Measurements from ENCODE around the gene ACSBG1.

ACSBG1 gene

DNA sequence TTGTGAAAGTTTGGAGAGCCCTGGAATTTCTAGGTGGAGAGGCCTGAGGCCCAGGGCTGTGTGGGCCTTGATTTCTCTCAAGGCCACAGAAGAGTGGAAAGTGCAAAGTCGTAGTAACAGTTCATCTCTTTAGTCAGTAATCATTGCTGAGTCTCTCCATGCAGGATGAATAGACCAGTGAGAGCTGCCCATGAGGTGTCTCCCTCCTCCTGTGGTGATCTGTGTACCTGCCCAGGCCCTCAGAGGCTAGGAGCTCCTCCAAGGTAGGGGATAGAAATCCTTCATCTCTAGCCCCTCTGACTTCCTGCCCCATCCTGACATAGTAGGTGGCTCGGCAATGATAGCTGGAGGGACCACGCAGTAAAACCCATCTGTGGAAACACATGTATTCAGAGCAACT is 92.0 kb downstream of the ACSBG1 start:
- TF ChIP-seq FOXP2 (optimal IDR thresholded peaks at IDR 0.05; ENCODE audit: borderline replicate concordance, extremely low read depth, extremely low read length, insufficient read depth) (no peak), POLR2AphosphoS5 (IDR thresholded peaks at IDR 0.05; ENCODE audit: low read depth, low read length) (no peak), SIN3A (IDR thresholded peaks at IDR 0.05; ENCODE audit: borderline replicate concordance, insufficient read depth, low read length) (no peak), TAF1 (IDR thresholded peaks at IDR 0.05; ENCODE audit: borderline replicate concordance, insufficient read depth, low read length) (no peak)
- TF ChIP-seq, protein P1, sequence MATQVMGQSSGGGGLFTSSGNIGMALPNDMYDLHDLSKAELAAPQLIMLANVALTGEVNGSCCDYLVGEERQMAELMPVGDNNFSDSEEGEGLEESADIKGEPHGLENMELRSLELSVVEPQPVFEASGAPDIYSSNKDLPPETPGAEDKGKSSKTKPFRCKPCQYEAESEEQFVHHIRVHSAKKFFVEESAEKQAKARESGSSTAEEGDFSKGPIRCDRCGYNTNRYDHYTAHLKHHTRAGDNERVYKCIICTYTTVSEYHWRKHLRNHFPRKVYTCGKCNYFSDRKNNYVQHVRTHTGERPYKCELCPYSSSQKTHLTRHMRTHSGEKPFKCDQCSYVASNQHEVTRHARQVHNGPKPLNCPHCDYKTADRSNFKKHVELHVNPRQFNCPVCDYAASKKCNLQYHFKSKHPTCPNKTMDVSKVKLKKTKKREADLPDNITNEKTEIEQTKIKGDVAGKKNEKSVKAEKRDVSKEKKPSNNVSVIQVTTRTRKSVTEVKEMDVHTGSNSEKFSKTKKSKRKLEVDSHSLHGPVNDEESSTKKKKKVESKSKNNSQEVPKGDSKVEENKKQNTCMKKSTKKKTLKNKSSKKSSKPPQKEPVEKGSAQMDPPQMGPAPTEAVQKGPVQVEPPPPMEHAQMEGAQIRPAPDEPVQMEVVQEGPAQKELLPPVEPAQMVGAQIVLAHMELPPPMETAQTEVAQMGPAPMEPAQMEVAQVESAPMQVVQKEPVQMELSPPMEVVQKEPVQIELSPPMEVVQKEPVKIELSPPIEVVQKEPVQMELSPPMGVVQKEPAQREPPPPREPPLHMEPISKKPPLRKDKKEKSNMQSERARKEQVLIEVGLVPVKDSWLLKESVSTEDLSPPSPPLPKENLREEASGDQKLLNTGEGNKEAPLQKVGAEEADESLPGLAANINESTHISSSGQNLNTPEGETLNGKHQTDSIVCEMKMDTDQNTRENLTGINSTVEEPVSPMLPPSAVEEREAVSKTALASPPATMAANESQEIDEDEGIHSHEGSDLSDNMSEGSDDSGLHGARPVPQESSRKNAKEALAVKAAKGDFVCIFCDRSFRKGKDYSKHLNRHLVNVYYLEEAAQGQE (IDR thresholded peaks at IDR 0.05; ENCODE audit: insufficient read depth in 1 of 2, low read depth in 2 of 2, low read length in 2 of 2): no peak

DNA sequence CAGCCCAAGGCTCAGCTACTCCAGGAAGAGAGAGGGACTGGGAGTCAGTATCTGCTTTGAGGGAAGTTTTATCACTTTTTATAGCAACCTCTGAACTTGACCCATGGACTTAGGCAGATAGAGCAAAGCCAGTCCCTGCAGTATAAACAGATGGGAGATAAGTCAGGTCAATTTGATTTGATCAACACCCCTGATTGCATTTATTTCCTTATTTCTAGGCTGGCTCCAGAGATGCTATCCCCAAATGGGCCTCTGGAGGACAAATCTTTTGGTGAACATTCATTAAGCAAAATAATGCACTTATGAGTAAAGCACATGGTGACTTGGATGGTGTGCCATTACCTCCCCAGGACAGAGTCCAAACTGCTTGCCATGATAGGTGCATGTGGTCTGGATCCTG is 94.1 kb downstream of the ACSBG1 start:
- TF ChIP-seq SIN3A (IDR thresholded peaks at IDR 0.05; ENCODE audit: borderline replicate concordance, insufficient read depth, low read length): no peak
- TF ChIP-seq, protein P1 (IDR thresholded peaks at IDR 0.05; ENCODE audit: insufficient read depth in 1 of 2, low read depth in 2 of 2, low read length in 2 of 2): no peak
- TF ChIP-seq TAF1 (IDR thresholded peaks at IDR 0.05; ENCODE audit: borderline replicate concordance, insufficient read depth, low read length): no peak
- TF ChIP-seq POLR2AphosphoS5 (IDR thresholded peaks at IDR 0.05; ENCODE audit: low read depth, low read length): no peak
- no peak for TF ChIP-seq FOXP2 (optimal IDR thresholded peaks at IDR 0.05; ENCODE audit: borderline replicate concordance, extremely low read depth, extremely low read length, insufficient read depth)

DNA sequence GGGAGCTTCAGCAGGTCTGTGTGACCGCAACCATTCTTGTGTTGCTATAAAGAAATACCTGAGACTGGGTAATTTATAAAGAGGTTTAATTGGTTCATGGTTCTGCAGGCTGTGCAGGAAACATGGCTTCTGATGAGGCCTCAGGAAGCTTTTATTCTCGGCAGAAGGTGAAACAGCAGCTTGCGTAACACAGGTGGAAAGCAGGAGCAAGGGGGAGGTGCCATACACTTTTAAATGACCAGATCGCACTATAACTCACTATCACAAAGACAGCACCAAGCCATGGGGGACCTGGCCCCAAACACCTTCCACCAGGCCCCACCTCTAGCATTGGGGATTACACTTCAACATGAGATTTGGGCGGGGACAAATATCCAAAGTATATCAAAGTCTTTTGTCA is 94.8 kb downstream of the ACSBG1 start:
- TF ChIP-seq POLR2AphosphoS5 (IDR thresholded peaks at IDR 0.05; ENCODE audit: low read depth, low read length) (no peak), SIN3A (IDR thresholded peaks at IDR 0.05; ENCODE audit: borderline replicate concordance, insufficient read depth, low read length) (no peak), TAF1 (IDR thresholded peaks at IDR 0.05; ENCODE audit: borderline replicate concordance, insufficient read depth, low read length) (no peak), FOXP2 (optimal IDR thresholded peaks at IDR 0.05; ENCODE audit: borderline replicate concordance, extremely low read depth, extremely low read length, insufficient read depth) (no peak)
- TF ChIP-seq, protein P1 (IDR thresholded peaks at IDR 0.05; ENCODE audit: insufficient read depth in 1 of 2, low read depth in 2 of 2, low read length in 2 of 2): no peak

DNA sequence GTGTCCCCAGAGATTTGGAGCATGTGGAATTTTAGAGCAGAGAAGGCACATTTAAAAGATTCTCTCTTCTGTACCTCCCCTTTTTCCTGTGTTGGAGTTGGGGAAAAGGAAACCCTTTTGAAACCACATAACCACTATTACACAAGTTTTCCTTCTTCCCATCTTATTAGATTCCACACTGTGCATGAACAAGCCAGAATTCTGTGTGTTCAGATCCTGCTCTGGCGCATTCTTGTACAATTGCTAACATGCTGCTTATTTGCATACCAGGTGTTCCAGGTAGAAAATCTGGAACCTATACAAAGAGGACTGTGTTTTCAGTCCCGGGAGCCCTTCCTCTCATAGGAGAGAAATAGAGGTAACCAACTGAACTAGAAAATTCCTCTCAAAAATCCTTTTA is 100.6 kb downstream of the ACSBG1 start:
- no peak for TF ChIP-seq POLR2AphosphoS5 (IDR thresholded peaks at IDR 0.05; ENCODE audit: low read depth, low read length)
- TF ChIP-seq FOXP2 (optimal IDR thresholded peaks at IDR 0.05; ENCODE audit: borderline replicate concordance, extremely low read depth, extremely low read length, insufficient read depth): no peak
- TF ChIP-seq, protein P1 (IDR thresholded peaks at IDR 0.05; ENCODE audit: insufficient read depth in 1 of 2, low read depth in 2 of 2, low read length in 2 of 2): no peak
- no peak for TF ChIP-seq TAF1 (IDR thresholded peaks at IDR 0.05; ENCODE audit: borderline replicate concordance, insufficient read depth, low read length)
- TF ChIP-seq SIN3A (IDR thresholded peaks at IDR 0.05; ENCODE audit: borderline replicate concordance, insufficient read depth, low read length): no peak

Data from PFSK-1 (cell line).